ENCODE measurements around the gene DENND4A.

- TF ChIP-seq EZH2 (IDR thresholded peaks at IDR 0.05) = no peak
- TF ChIP-seq POLR2AphosphoS5 (IDR thresholded peaks at IDR 0.05; ENCODE audit: borderline replicate concordance, low read depth, low read length) = no peak
Observed at GRCh38 chr15:65839354-65839901, 47.3 kb upstream of the DENND4A start.
